T-helper 17 cell (primary cell): Measurements from ENCODE around the gene RPGRIP1L. TPM values are rescaled to one million over a fixed set of nuclear protein-coding genes. Genes with fewer than 3 reads are reported as not detected.

Experiments used
- ATAC-seq: fragments of 150-1000 bp; cut with Tn5 transposase; 2 replicates; pipeline ENCODE4 v1.10.0; 2021; ENCODE audit warnings: mild to moderate bottlenecking, moderate library complexity
- DNase-seq, 3 donors: peaks; one replicate each; pipeline versions ENCODE4 v3.0.0 to v3.0.0-alpha.2; 2020 to 2021
- H3K9me3 ChIP-seq: one replicate; pipeline ENCODE4 v1.7.0; 2013; ENCODE audit warnings: low read length, mild to moderate bottlenecking; ENCODE audit not compliant: control insufficient read depth, poor library complexity, severe bottlenecking
- H3K27ac Mint-ChIP-seq: one replicate; pipeline ENCODE4 v1.8.0; 2022; ENCODE audit warnings: mild to moderate bottlenecking, moderate library complexity, mixed read lengths
- H3K27me3 Mint-ChIP-seq: one replicate; pipeline ENCODE4 v1.8.0; 2022; ENCODE audit warnings: mixed read lengths
- H3K36me3 Mint-ChIP-seq: one replicate; pipeline ENCODE4 v1.8.0; 2022; ENCODE audit warnings: low read depth, mixed read lengths
- H3K4me1 Mint-ChIP-seq: one replicate; pipeline ENCODE4 v1.8.0; 2022; ENCODE audit warnings: mild to moderate bottlenecking, mixed read lengths
- H3K4me3 Mint-ChIP-seq: one replicate; pipeline ENCODE4 v1.8.0; 2022; ENCODE audit warnings: mild to moderate bottlenecking, moderate library complexity, mixed read lengths
- total RNA-seq, 4 donors: library from RNA in 2 of 4; stranded (reverse) in 2 of 4; gene quantifications; one replicate each; pipeline ENCODE4 v1.2.3 and lab custom pipeline; 2022 to 2026

The RPGRIP1L gene
- total RNA-seq, 2 donors from 2014 or later = 2.1 to 4.1 TPM

GRCh38 chr16:53668869-53669268 lies 34.8 kb downstream of the RPGRIP1L start:
- H3K27me3 Mint-ChIP-seq = no peaks in the 10 kb centered on the region
- no peak for DNase-seq
- H3K4me1 Mint-ChIP-seq = peaks cover 2% of the 10 kb centered on the region
- no peak for ATAC-seq
- no peaks in the 10 kb centered on the region for H3K36me3 Mint-ChIP-seq
- no peaks in the 10 kb centered on the region for H3K9me3 ChIP-seq
- H3K27ac Mint-ChIP-seq = no peak overlapping the region
- no peak overlapping the region for H3K4me3 Mint-ChIP-seq

- Mint-ChIP-seq H3K27ac (no peak overlapping the region), H3K4me3 (no peak overlapping the region), H3K27me3 (no peaks in the 10 kb centered on the region), H3K36me3 (no peaks in the 10 kb centered on the region), H3K4me1 (peaks cover 2% of the 10 kb centered on the region)
- no peaks in the 10 kb centered on the region for H3K9me3 ChIP-seq
- ATAC-seq = no peak
- DNase-seq = no peak
Measured at GRCh38 chr16:53666786-53667415, 36.8 kb downstream of the RPGRIP1L start.

DNA sequence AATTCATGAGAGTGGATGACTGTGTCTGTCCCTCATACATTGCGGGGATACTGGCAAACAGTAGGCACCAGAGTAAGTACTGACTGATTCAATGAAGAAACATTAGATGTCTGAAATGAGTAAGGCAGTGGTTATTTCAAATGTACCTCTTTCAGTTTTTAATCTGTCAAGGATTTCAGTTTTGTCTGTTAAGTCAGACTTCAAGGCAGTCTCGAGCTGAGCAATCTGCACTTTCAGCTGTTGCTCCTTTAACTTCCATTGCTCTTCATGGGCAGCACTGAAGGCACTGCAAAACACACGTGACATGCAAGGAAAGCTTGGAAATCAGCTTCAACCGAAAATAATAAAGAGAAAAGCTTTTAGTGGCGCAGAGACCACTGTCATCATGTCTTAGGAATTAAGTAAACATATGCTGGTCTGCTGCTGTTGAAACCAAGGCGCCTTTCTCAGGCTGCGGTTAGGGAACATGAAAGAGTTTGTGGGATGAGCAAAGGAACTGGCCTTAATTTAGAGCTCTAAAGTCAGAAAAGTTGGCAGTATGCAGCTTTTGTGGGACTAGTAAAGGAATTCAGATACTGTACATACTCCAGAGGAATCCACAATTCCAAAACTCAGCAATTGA lies 38.8 kb downstream of the RPGRIP1L start:
- no peak for ATAC-seq
- no peaks in the 10 kb centered on the region for H3K9me3 ChIP-seq
- no peak overlapping the region for H3K4me3 Mint-ChIP-seq
- H3K36me3 Mint-ChIP-seq = no peaks in the 10 kb centered on the region
- no peaks in the 10 kb centered on the region for H3K27me3 Mint-ChIP-seq
- H3K4me1 Mint-ChIP-seq = peaks cover 2% of the 10 kb centered on the region
- no peak for DNase-seq
- H3K27ac Mint-ChIP-seq = no peak overlapping the region

GRCh38 chr16:53662072-53662471 lies 41.6 kb downstream of the RPGRIP1L start:
- Mint-ChIP-seq H3K27ac (no peak overlapping the region), H3K4me3 (no peak overlapping the region), H3K27me3 (no peaks in the 10 kb centered on the region), H3K36me3 (no peaks in the 10 kb centered on the region), H3K4me1 (peaks cover 2% of the 10 kb centered on the region)
- ATAC-seq (no peak), DNase-seq (no peak)
- H3K9me3 ChIP-seq = no peaks in the 10 kb centered on the region

GRCh38 chr16:53654946-53655345 lies 48.7 kb downstream of the RPGRIP1L start:
- H3K27me3 Mint-ChIP-seq = no peaks in the 10 kb centered on the region
- peaks cover 5% of the 10 kb centered on the region for H3K36me3 Mint-ChIP-seq
- H3K27ac Mint-ChIP-seq = no peak overlapping the region
- H3K9me3 ChIP-seq = no peaks in the 10 kb centered on the region
- ATAC-seq (no peak), DNase-seq (no peak)
- H3K4me3 Mint-ChIP-seq = no peak overlapping the region
- no peaks in the 10 kb centered on the region for H3K4me1 Mint-ChIP-seq

DNA sequence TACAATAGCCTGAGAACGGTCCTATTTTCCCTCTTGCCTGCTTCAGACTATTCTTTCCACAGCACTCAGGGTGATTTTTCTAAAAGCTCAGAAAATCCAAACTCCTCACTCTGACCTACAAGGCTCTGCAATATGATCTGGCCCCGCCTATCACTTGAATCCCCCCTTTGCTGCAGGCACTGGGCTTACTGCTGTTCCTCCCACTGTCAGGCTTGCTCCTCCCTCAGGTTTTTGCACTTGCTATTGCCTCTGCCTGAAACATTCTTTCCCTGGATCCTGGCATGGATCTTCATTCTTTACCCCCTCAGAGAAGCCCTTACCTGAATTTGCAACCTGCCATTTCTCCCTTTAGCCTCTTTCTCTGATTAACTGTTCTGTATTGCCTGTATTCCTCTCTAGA lies 52.3 kb downstream of the RPGRIP1L start:
- Mint-ChIP-seq H3K36me3 (peaks cover 5% of the 10 kb centered on the region), H3K27ac (no peak overlapping the region), H3K4me1 (no peaks in the 10 kb centered on the region), H3K4me3 (no peak overlapping the region), H3K27me3 (no peaks in the 10 kb centered on the region)
- H3K9me3 ChIP-seq = no peaks in the 10 kb centered on the region
- ATAC-seq (no peak), DNase-seq (no peak)

- ATAC-seq = no peak
- Mint-ChIP-seq H3K27me3 (no peaks in the 10 kb centered on the region), H3K4me1 (no peaks in the 10 kb centered on the region), H3K4me3 (no peak overlapping the region), H3K27ac (no peak overlapping the region), H3K36me3 (peaks cover 2% of the 10 kb centered on the region)
- peaks cover 10% of the 10 kb centered on the region for H3K9me3 ChIP-seq
- DNase-seq = no peak
Measured at GRCh38 chr16:53646506-53646905, 57.2 kb downstream of the RPGRIP1L start.

DNA sequence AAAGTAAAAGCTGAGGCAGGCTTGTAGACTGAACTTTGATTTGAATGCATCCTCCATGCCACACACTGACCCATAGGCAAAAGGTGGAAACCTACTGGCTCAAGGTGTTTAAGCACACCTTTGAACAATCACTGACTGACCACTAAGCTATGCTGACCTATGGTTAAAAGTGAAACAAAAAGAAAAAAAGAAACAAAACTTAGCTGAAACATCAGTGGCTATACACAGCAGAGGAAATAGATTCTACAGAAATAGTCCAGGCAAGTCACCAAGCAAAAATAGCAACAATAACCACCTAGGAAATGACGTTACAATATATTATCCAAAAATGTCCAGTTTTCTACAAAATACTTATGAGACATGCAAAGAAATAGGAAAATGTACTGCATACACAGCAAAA lies 60.2 kb downstream of the RPGRIP1L start:
- Mint-ChIP-seq H3K27ac (no peak overlapping the region), H3K4me1 (no peaks in the 10 kb centered on the region), H3K4me3 (no peak overlapping the region), H3K36me3 (peaks cover 6% of the 10 kb centered on the region), H3K27me3 (no peaks in the 10 kb centered on the region)
- DNase-seq (no peak), ATAC-seq (no peak)
- peaks cover 10% of the 10 kb centered on the region for H3K9me3 ChIP-seq

DNA sequence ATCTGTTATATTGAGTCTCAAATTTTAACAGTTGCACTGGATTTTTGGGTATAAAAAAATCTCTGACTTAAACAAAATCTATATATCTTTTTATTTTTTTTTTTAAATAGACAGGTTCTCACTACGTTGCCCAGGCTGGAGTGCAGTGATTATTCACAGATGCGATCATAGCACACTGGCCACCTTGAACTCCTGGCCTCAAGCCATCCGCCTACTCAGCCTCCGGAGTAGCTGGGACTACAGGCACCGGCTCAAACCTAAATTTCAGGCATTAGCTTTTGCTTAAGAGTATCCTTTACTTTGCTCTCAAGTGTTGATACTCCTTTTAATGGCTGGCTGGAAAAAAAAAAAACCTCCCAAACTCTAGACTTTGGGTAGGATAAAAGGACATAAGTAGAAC lies 61.6 kb downstream of the RPGRIP1L start:
- Mint-ChIP-seq H3K27ac (no peak overlapping the region), H3K4me1 (no peaks in the 10 kb centered on the region), H3K4me3 (no peak overlapping the region), H3K36me3 (peaks cover 10% of the 10 kb centered on the region), H3K27me3 (no peaks in the 10 kb centered on the region)
- no peak for DNase-seq
- peaks cover 10% of the 10 kb centered on the region for H3K9me3 ChIP-seq
- ATAC-seq = no peak

DNA sequence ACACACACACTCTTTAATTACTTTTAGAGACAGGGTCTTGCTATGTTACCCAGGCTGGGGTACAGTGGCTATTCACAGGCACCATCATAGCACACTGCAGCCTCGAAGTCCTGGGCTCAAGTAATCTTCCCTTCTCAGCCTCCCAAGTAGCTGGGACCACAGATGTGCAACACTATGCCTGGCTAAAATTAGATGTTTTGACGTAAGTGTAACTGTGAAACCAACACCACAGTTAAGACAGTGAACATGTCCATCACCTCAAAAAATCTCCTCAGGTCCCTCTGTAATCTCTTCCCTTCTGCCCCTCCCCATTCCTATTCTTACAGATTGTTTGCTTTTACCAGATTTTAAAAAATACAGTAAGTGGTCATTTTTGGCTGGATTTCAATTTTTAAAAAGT lies 66.7 kb downstream of the RPGRIP1L start:
- Mint-ChIP-seq H3K36me3 (peaks cover 10% of the 10 kb centered on the region), H3K27me3 (no peaks in the 10 kb centered on the region), H3K4me3 (no peak overlapping the region), H3K27ac (no peak overlapping the region), H3K4me1 (no peaks in the 10 kb centered on the region)
- H3K9me3 ChIP-seq = no peaks in the 10 kb centered on the region
- ATAC-seq (no peak), DNase-seq (no peak)

DNA sequence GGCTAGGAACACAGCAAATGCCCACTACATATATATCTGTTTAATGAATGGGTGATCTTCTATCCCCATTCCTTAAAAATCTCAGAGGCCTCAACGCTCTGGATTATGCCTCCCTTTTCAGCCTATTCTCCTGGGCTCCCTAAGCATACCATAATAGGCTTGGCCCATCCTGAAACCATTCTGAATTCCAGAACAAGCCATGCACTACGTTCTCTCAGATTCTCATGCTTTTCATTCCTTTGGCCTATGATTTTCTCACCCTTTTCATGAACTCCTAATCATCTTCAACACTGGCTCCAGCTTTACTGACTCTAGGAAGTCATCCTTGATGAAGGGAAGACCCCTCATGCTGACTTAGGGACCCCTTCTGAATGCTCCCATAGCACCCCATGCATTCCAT lies 71.1 kb downstream of the RPGRIP1L start:
- H3K4me1 Mint-ChIP-seq = no peaks in the 10 kb centered on the region
- DNase-seq (no peak), ATAC-seq (no peak)
- peaks cover 3% of the 10 kb centered on the region for H3K36me3 Mint-ChIP-seq
- H3K4me3 Mint-ChIP-seq = no peak overlapping the region
- no peaks in the 10 kb centered on the region for H3K27me3 Mint-ChIP-seq
- H3K27ac Mint-ChIP-seq = no peak overlapping the region
- H3K9me3 ChIP-seq = no peaks in the 10 kb centered on the region

DNA sequence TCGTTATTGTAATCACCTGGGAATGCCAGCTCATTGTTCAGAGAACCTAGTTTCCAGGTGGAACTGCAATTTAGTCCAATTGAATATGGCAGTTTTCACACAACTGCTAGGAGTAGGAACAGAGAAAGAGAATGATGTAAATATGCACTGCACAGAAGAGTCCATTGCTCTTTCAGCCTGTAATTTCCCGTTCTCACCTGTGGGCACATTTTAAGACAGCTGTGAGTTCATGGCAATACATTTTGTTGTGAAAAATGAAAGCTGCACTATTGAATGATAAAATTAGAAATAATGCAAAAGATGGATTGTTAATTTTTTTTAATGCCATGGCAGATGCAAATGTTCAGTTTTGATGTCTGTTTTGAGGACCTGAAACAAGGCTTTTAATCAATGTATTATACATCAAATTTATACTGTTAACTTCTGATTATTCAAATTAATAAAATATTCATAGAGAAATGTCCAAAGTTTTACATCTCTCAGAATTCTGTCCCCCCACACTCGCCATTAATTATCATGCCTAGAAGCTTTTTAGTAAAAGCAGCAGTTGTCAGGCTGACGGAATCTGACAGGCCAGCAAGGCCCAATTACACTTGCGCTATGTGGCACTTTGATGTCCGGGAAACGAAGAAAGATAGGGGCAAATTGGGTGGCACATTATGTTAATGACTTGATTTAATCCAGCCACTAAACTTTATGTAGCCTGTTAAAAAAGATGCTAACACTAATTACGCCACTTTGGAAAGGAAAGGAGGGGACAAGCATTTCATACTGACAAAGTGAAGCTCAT lies 72.2 kb downstream of the RPGRIP1L start:
- no peaks in the 10 kb centered on the region for H3K4me1 Mint-ChIP-seq
- H3K27ac Mint-ChIP-seq = no peak overlapping the region
- no peaks in the 10 kb centered on the region for H3K9me3 ChIP-seq
- H3K36me3 Mint-ChIP-seq = no peaks in the 10 kb centered on the region
- no peak for DNase-seq
- H3K27me3 Mint-ChIP-seq = no peaks in the 10 kb centered on the region
- no peak overlapping the region for H3K4me3 Mint-ChIP-seq
- no peak for ATAC-seq

DNA sequence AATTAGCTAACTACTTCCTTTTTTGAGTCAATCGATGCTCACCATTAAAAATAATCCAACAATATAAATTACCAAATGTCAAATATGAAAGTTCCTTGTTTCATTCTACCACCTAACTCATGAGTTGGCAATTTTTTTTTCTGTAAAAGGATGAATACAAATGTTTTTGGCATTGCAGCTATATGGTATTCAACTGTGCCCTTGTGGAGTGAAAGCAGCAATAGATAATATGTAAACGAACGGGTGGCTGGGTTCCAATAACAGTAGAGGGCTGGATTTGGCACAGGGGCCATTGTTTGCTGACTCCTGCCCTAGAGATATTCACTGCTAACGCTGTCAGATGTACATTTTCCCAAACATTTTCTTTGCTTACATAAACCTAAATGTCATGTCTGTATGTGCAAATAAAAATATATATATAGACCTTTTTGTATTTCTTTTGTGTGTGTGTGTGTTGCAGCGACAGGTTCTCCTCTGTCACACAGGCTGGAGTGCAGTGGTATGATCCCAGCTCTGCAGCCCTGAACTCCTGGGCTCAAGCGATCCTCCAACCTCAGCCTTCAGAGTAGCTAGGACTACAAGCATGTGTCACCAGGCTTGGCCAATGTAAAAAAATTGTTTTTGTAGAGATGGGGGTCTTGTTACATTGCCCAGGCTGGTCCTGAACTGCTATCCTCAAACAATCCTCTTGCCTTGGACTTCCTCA lies 73.9 kb downstream of the RPGRIP1L start:
- Mint-ChIP-seq H3K4me3 (no peak overlapping the region), H3K4me1 (peaks cover 1% of the 10 kb centered on the region), H3K27me3 (no peaks in the 10 kb centered on the region), H3K27ac (no peak overlapping the region), H3K36me3 (no peaks in the 10 kb centered on the region)
- no peaks in the 10 kb centered on the region for H3K9me3 ChIP-seq
- DNase-seq (no peak), ATAC-seq (no peak)
